Measurements from ENCODE around the gene MED12L. TPM values are rescaled to one million over a fixed set of nuclear protein-coding genes. Genes with fewer than 3 reads are reported as not detected.

MED12L gene
- total and polyA plus RNA-seq, 2 donors from 2014 or later: 0.13 to 0.82 TPM

GRCh38 chr3:151322511-151322910 is 237.0 kb downstream of the MED12L start:
- no peaks in the 10 kb centered on the region for H3K4me1 ChIP-seq (ENCODE audit: control insufficient read depth in 2 of 3, insufficient read depth in 2 of 3, low read depth in 1 of 3, low read length in 3 of 3)
- TF ChIP-seq, protein P1, sequence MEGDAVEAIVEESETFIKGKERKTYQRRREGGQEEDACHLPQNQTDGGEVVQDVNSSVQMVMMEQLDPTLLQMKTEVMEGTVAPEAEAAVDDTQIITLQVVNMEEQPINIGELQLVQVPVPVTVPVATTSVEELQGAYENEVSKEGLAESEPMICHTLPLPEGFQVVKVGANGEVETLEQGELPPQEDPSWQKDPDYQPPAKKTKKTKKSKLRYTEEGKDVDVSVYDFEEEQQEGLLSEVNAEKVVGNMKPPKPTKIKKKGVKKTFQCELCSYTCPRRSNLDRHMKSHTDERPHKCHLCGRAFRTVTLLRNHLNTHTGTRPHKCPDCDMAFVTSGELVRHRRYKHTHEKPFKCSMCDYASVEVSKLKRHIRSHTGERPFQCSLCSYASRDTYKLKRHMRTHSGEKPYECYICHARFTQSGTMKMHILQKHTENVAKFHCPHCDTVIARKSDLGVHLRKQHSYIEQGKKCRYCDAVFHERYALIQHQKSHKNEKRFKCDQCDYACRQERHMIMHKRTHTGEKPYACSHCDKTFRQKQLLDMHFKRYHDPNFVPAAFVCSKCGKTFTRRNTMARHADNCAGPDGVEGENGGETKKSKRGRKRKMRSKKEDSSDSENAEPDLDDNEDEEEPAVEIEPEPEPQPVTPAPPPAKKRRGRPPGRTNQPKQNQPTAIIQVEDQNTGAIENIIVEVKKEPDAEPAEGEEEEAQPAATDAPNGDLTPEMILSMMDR (IDR thresholded peaks at IDR 0.05; ENCODE audit: borderline replicate concordance, extremely low read depth, insufficient read depth): no peak
- DNase-seq (no peak), FAIRE-seq (no peak)
- no peaks in the 10 kb centered on the region for H3K36me3 ChIP-seq (ENCODE audit: control insufficient read depth in 2 of 3, insufficient read depth in 3 of 3, low read length in 3 of 3)
- no peak overlapping the region for H3K4me3 ChIP-seq (ENCODE audit: low read length in 3 of 3)
- no peak overlapping the region for H3K27ac ChIP-seq (ENCODE audit: low read depth in 2 of 2, low read length in 2 of 2)
- H3K9ac ChIP-seq (ENCODE audit: low read length in 3 of 3): no peak overlapping the region
- no peaks in the 10 kb centered on the region for H3K9me3 ChIP-seq (ENCODE audit: control insufficient read depth in 2 of 3, insufficient read depth in 1 of 3, low read length in 3 of 3)
- intact Hi-C loops (cut with DNase I): no loop called here
- H3K27me3 ChIP-seq (ENCODE audit: control insufficient read depth, insufficient read depth, low read length): no peaks in the 10 kb centered on the region

DNA sequence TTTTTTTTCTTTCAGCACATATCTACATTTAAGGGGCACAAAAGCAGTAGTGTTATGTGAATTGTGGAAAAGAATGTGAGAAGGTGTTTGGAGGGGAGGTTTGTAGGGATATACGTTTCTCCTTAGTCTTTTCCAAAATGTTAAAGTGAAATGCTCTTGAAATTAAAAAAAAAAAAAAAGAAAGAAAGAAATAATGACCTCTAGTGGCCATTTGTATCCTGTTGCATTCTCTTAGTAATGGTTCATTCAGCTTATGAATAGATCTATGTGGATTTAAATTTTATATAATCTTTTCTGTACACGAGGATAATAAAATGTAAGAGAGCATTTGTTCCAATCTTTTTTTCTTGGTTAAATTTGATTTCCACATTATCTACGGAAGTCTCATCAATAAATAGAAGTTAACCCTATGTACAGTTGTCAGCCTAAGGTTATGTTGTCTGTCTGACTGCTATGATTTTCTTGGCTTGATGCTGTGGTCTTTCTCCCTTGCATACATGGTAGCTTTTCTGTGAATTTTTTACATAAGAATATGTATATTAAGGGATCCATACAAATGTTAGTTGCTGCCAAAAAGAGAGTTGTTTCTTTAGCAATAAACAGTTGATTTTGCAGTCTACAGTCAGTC is 242.2 kb downstream of the MED12L start:
- DNase-seq (peak in 2 of 5 donors; percentile 18 to 24), FAIRE-seq (peak; percentile 82)
- H3K27ac ChIP-seq (ENCODE audit: low read depth in 2 of 2, low read length in 2 of 2): no peak overlapping the region
- intact Hi-C loops (cut with DNase I): no loop called here
- H3K9me3 ChIP-seq (ENCODE audit: control insufficient read depth in 2 of 3, insufficient read depth in 1 of 3, low read length in 3 of 3): no peaks in the 10 kb centered on the region
- no peak overlapping the region for H3K4me3 ChIP-seq (ENCODE audit: low read length in 3 of 3)
- TF ChIP-seq, protein P1 (IDR thresholded peaks at IDR 0.05; ENCODE audit: borderline replicate concordance, extremely low read depth, insufficient read depth): peak; percentile 39
- H3K4me1 ChIP-seq (ENCODE audit: control insufficient read depth in 2 of 3, insufficient read depth in 2 of 3, low read depth in 1 of 3, low read length in 3 of 3): no peaks in the 10 kb centered on the region
- no peaks in the 10 kb centered on the region for H3K36me3 ChIP-seq (ENCODE audit: control insufficient read depth in 2 of 3, insufficient read depth in 3 of 3, low read length in 3 of 3)
- no peaks in the 10 kb centered on the region for H3K27me3 ChIP-seq (ENCODE audit: control insufficient read depth, insufficient read depth, low read length)
- H3K9ac ChIP-seq (ENCODE audit: low read length in 3 of 3): no peak overlapping the region

DNA sequence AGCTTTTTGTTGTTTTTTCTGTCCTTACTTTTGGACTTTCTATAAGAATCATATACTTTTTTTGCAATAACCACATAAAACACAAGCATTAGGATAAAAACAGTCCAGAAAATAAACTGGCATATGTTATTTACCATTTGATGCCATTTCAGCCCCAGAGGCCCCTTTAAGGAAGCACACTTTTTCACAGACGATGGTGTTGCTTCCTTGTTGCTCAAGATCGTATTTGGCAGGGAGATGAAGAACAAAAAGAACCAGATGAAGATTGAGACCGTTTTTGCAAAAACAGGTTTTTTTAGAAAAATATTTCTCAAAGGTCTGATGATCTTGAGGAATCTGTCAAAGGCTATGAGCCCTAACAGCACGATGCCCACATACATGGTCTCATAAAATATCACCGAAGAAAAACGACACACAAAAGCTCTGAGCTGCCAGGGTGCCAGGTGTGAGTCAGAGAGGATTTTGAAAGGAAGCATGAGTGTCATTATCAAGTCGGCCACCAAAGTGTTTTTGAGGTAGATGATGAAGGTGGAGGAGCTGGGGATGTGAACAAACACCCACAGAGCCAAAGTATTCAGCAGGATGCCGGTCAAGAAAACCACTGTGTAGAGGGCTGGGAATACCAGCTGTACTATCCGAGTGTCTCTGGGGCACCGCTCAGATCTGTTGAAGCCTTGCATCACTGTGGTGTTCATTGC is 243.0 kb downstream of the MED12L start:
- Histone ChIP-seq H3K27me3 (ENCODE audit: control insufficient read depth, insufficient read depth, low read length) (no peaks in the 10 kb centered on the region), H3K9me3 (ENCODE audit: control insufficient read depth in 2 of 3, insufficient read depth in 1 of 3, low read length in 3 of 3) (no peaks in the 10 kb centered on the region), H3K27ac (ENCODE audit: low read depth in 2 of 2, low read length in 2 of 2) (no peak overlapping the region), H3K36me3 (ENCODE audit: control insufficient read depth in 2 of 3, insufficient read depth in 3 of 3, low read length in 3 of 3) (no peaks in the 10 kb centered on the region), H3K4me1 (ENCODE audit: control insufficient read depth in 2 of 3, insufficient read depth in 2 of 3, low read depth in 1 of 3, low read length in 3 of 3) (no peaks in the 10 kb centered on the region), H3K9ac (ENCODE audit: low read length in 3 of 3) (no peak overlapping the region), H3K4me3 (ENCODE audit: low read length in 3 of 3) (no peak overlapping the region)
- intact Hi-C loops (cut with DNase I): no loop called here
- TF ChIP-seq, protein P1 (IDR thresholded peaks at IDR 0.05; ENCODE audit: borderline replicate concordance, extremely low read depth, insufficient read depth): no peak
- FAIRE-seq (no peak), DNase-seq (no peak)

Data from kidney (tissue), 14 donors.